PC-3 (cell line): ENCODE results near the gene SLC31A2. TPM values are rescaled to one million over a fixed set of nuclear protein-coding genes. Genes with fewer than 3 reads are reported as not detected.

ENCODE experiments used
- ATAC-seq: fragments of 200-7000 bp; cut with Tn5 transposase; 2 replicates; pipeline ENCODE4 v1.9.1; 2020; ENCODE audit warnings: mild to moderate bottlenecking, moderate library complexity
- BruUV-seq: library from RNA; stranded (reverse); fragments of 400-500 nt; replicated peaks from 2 replicates; lab custom pipeline; 2021; lab: Mats Ljungman, UMichigan
- CTCF ChIA-PET: fragments of 300-600 bp; sonication (Branson Sonifier 250); formaldehyde crosslinking; loops from one replicate; lab custom pipeline; 2022; ENCODE audit warnings: antibody characterized with exemption; lab: Charles Lee
- POLR2A ChIA-PET: fragments of 300-600 bp; sonication (Branson Sonifier 250); formaldehyde crosslinking; loops from one replicate; lab custom pipeline; 2022; ENCODE audit warnings: antibody characterized with exemption; ENCODE audit not compliant: unreplicated experiment; lab: Charles Lee
- DNase-seq: peaks from one replicate; pipeline ENCODE4 v3.0.0-alpha.2; 2015
- H2AFZ ChIP-seq: fragments of 300-600 bp; sonication (generic); 2 replicates; pipeline ENCODE4 v1.6.0; 2016; ENCODE audit warnings: antibody characterized with exemption, low read length
- H3F3A ChIP-seq: fragments of 300-600 bp; sonication (generic); one replicate; pipeline ENCODE4 v1.6.0; 2017; ENCODE audit warnings: antibody characterized with exemption, low read length, control low read depth, mild to moderate bottlenecking; ENCODE audit not compliant: unreplicated experiment
- H3K27ac ChIP-seq: fragments of 300-600 bp; sonication (generic); 2 replicates; pipeline ENCODE4 v1.5.1; 2016; ENCODE audit warnings: mild to moderate bottlenecking, low read length
- H3K27me3 ChIP-seq: fragments of 300-600 bp; sonication (generic); 2 replicates; pipeline ENCODE4 v1.6.1; 2016; ENCODE audit warnings: low read length, mixed read lengths
- H3K36me3 ChIP-seq: fragments of 300-600 bp; sonication (generic); 2 replicates; pipeline ENCODE4 v1.6.1; 2016; ENCODE audit warnings: low read depth, mixed run types, low read length, mixed read lengths
- H3K4me1 ChIP-seq: fragments of 300-600 bp; sonication (generic); 2 replicates; pipeline ENCODE4 v1.5.1; 2016; ENCODE audit warnings: low read length; ENCODE audit not compliant: insufficient read depth
- H3K4me2 ChIP-seq: fragments of 300-600 bp; sonication (generic); 2 replicates; pipeline ENCODE4 v1.6.0; 2016; ENCODE audit warnings: low read length
- H3K4me3 ChIP-seq: fragments of 300-600 bp; sonication (generic); 2 replicates; pipeline ENCODE4 v1.5.1; 2016; ENCODE audit warnings: mild to moderate bottlenecking, low read length, mixed read lengths
- H3K79me2 ChIP-seq: fragments of 300-600 bp; sonication (generic); 2 replicates; pipeline ENCODE4 v1.6.1; 2017; ENCODE audit warnings: low read length, mixed read lengths
- H3K9ac ChIP-seq: fragments of 300-600 bp; sonication (generic); 2 replicates; pipeline ENCODE4 v1.6.0; 2016; ENCODE audit warnings: mild to moderate bottlenecking, low read length
- H3K9me2 ChIP-seq: fragments of 300-600 bp; sonication (generic); replicated peaks from 2 replicates; pipeline ENCODE4 v1.6.1; 2016; ENCODE audit warnings: mixed run types, low read length, mixed read lengths
- H3K9me3 ChIP-seq: fragments of 300-600 bp; sonication (generic); 2 replicates; pipeline ENCODE4 v1.6.1; 2016; ENCODE audit warnings: low read length, mixed read lengths
- H4K20me1 ChIP-seq: fragments of 300-600 bp; sonication (generic); 2 replicates; pipeline ENCODE4 v1.6.1; 2016; ENCODE audit warnings: low read length, mixed read lengths
- CTCF ChIP-seq: fragments of 300-600 bp; sonication (generic); conservative IDR thresholded peaks from 2 replicates; pipeline ENCODE4 v1.5.1; 2017; ENCODE audit warnings: antibody characterized with exemption, low read depth, mild to moderate bottlenecking, low read length
- EZH2 ChIP-seq: fragments of 300-600 bp; sonication (generic); IDR thresholded peaks from one replicate; pipeline ENCODE4 v1.6.1; 2017; ENCODE audit warnings: antibody characterized with exemption, mild to moderate bottlenecking, low read length; ENCODE audit not compliant: unreplicated experiment
- EZH2phosphoT487 ChIP-seq: fragments of 300-600 bp; sonication (generic); IDR thresholded peaks from 2 replicates; pipeline ENCODE4 v1.6.1; 2018; ENCODE audit warnings: mild to moderate bottlenecking, antibody characterized with exemption, low read length, borderline replicate concordance
- intact Hi-C: fragments of 100-400 bp; cut with micrococcal nuclease; formaldehyde crosslinking; loops from 2 replicates; pipeline ENCODE4 v1.9.0; 2023
- total RNA-seq: library from RNA; depleted of rRNA; stranded (reverse); fragments of >200 nt; gene quantifications from 2 replicates; pipeline ENCODE4 v1.2.3, GENCODE V29; 2014

Gene SLC31A2
- total RNA-seq, 1 experiment from 2014 or later = 3.6 TPM

GRCh38 chr9:113177251-113177650, 26.4 kb downstream of the SLC31A2 start:
- DNase-seq (no peak), ATAC-seq (no peak)
- Histone ChIP-seq H3F3A (no peaks in the 10 kb centered on the region), H4K20me1 (no peaks in the 10 kb centered on the region), H3K36me3 (peaks cover 30% of the 10 kb centered on the region; the same call in 1 of the 2 replicates), H3K4me3 (no peak overlapping the region), H3K9ac (no peak overlapping the region), H3K9me3 (no peaks in the 10 kb centered on the region), H3K79me2 (no peaks in the 10 kb centered on the region), H3K4me1 (no peaks in the 10 kb centered on the region), H3K4me2 (no peak overlapping the region), H3K27ac (no peak overlapping the region), H3K9me2 (no peaks in the 10 kb centered on the region), H2AFZ (no peak overlapping the region), H3K27me3 (no peaks in the 10 kb centered on the region)
- ChIA-PET CTCF (no interaction called here), POLR2A (no interaction called here)
- intact Hi-C loops = no loop called here
- no TSS peak for BruUV-seq
- TF ChIP-seq EZH2 (no peak), CTCF (no peak), EZH2phosphoT487 (no peak)

GRCh38 chr9:113178087-113178486, 27.3 kb downstream of the SLC31A2 start:
- Histone ChIP-seq H3K27me3 (no peaks in the 10 kb centered on the region), H3K79me2 (no peaks in the 10 kb centered on the region), H3K36me3 (peaks cover 33% of the 10 kb centered on the region; the same call in 1 of the 2 replicates), H3K4me2 (no peak overlapping the region), H3K27ac (no peak overlapping the region), H3K4me1 (no peaks in the 10 kb centered on the region), H4K20me1 (no peaks in the 10 kb centered on the region), H3K4me3 (no peak overlapping the region), H3F3A (no peaks in the 10 kb centered on the region), H2AFZ (no peak overlapping the region), H3K9me2 (no peaks in the 10 kb centered on the region), H3K9ac (no peak overlapping the region), H3K9me3 (no peaks in the 10 kb centered on the region)
- CTCF ChIA-PET = no interaction called here
- intact Hi-C loops = no loop called here
- no TSS peak for BruUV-seq
- TF ChIP-seq EZH2 (no peak), CTCF (no peak), EZH2phosphoT487 (no peak)
- ATAC-seq (no peak), DNase-seq (no peak)
- POLR2A ChIA-PET = no interaction called here

- Histone ChIP-seq H3K27me3 (no peaks in the 10 kb centered on the region), H3K27ac (no peak overlapping the region), H3K4me1 (no peaks in the 10 kb centered on the region), H3K9me2 (no peaks in the 10 kb centered on the region), H3K36me3 (peaks cover 33% of the 10 kb centered on the region), H3K9me3 (no peaks in the 10 kb centered on the region), H3K4me2 (no peak overlapping the region), H3K4me3 (no peak overlapping the region), H4K20me1 (no peaks in the 10 kb centered on the region), H2AFZ (no peak overlapping the region), H3K9ac (no peak overlapping the region), H3F3A (no peaks in the 10 kb centered on the region), H3K79me2 (no peaks in the 10 kb centered on the region)
- TF ChIP-seq CTCF (no peak), EZH2 (no peak), EZH2phosphoT487 (no peak)
- ATAC-seq (no peak), DNase-seq (no peak)
- ChIA-PET POLR2A (no interaction called here), CTCF (no interaction called here)
- BruUV-seq = no TSS peak
- intact Hi-C loops = no loop called here
Measured at GRCh38 chr9:113179839-113180238, 29.0 kb downstream of the SLC31A2 start.
